ENCODE data around the gene RFX3.

DNA sequence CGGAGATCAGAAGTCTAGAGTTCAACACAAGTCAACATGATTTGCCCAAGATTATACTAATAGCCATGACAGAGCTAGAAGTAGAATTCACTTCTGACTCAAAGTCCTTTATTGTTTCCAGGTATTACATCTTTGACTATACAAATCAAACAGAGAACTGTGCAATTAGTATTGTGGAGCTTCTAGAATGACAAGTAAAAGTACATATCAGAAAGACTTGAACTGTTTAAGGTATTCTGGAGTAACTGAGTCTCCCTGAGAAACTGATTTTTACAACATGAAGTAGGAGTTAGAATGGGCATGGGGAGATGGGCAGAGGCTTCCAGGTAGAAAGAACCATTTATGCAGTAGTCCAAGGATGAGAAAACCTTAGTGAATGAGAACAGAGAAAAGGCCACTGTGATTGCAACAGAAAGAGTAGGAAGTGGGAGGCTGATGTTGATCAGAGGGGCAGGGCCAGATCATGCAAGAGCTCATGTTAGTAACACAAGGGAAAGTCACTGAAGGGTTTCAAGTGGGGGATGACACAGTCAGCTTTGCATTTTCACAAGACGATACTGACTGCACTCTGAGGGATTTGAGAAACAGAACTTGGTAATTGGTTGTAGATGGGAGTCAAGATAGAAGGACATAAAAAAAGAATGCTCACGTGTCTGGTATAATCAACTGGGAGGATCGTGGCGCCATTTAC lies 280.7 kb downstream of the RFX3 start:
- TF ChIP-seq CTCF (IDR thresholded peaks at IDR 0.05) (no peak), POLR2A (IDR thresholded peaks at IDR 0.05) (no peak)

Measured in adrenal gland (tissue), 5 donors.